GM19463 (cell line): ENCODE data around the gene PCGF3.
"Not testable (repeated sequence)": the region's sequence is repeated elsewhere in the genome, so short reads cannot be mapped to it uniquely, and the experiment has no call there.

Source experiments
- ATAC-seq: cut with Tn5 transposase; IDR thresholded peaks from one replicate; pipeline ENCODE4 v1.9.1; 2021; ENCODE audit warnings: mild to moderate bottlenecking, moderate library complexity; ENCODE audit not compliant: unreplicated experiment

The PCGF3 gene

GRCh38 chr4:776743-777441, 71.3 kb downstream of the PCGF3 start:
- no peak for ATAC-seq

DNA sequence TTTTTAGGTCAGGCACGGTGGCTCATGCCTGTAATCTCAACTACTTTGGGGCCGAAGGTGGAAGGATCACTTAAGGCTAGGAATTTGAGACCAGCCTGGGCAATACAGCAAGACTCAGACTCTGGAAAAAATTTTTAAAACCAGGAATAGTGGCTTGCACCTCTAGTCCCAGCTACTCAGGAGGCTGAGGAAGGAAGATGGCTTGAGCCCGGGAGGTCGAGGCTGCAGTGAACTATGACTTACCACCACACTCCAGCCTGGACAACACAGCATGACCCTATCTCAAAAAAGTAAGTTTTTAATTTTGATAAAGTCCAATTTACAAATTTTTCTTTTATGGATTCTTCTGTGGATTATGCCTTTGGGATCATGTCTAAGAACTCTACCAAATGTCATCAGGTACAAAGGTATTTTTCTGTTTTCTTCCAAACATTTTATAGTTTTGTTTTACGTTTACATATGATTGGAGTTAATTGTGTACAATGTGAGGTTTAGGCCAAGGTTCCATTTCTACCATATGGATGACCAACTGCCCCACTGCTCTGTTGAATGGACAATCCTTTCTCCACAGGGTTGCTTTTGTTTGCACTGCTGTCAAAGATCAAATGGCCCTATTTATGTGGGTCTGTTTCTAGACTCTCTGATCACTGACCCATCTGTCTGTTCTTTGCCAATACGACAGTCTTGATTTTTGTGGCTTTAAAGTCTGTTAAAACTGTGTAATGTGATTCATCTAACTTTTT, 72.1 kb downstream of the PCGF3 start:
- no peak for ATAC-seq

GRCh38 chr4:779555-779954, 73.9 kb downstream of the PCGF3 start:
- no peak for ATAC-seq

DNA sequence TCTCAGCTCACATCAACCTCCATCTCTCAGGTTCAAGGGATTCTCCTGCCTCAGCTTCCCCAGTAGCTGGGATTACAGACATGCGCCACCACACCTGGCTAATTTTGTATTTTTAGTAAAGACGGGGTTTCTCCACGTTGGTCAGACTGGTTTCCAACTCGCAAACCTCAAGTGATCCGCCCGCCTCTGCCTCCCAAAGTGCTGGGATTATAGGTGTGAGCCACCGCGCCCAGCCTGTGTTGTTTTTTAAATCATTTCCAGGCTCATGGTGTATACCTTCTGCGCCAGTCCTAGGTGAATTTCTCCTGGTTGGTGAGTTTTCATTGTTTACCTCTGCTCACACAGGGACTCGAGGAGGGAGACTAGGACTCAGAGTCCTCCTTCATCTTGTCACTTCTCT, 74.6 kb downstream of the PCGF3 start:
- ATAC-seq: not testable (repeated sequence)

DNA sequence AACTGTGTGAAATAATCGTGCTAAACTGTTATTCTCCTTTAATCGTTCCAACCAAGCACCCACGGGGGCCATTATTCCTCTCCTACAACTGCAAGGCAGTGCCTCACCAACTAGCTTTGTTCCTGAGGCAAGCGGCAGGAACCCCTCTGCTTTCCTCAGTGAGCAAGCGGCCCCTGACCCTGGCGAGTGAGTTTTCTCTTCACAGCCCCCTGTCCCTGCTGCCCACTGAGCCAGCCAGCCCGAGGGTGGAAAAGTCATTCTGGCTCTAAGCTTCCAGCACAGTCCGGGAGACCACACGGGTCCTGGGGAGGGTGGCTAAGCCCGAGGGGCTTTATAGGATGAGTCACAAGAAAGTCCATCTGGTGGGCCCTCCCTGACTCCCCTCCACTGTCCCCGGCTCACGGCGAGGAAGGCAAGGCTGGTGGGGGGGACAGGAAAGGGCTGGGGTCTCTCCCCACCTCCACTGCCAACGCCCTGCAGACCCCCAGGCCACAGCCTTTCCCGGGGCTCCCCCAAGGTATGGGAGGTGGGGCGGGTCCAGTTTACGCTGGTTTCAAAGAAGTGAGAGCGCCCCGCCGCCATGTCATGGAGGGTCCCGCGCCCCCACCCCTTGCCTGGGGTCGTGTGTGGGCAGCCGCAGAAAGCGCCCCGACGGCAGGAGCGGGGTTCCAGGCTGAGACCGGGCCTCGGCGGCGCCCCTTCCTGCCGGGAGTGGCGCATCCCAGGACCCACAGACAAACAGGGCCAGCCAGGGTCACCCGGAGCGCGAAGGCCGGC, 75.3 kb downstream of the PCGF3 start:
- no peak for ATAC-seq

DNA sequence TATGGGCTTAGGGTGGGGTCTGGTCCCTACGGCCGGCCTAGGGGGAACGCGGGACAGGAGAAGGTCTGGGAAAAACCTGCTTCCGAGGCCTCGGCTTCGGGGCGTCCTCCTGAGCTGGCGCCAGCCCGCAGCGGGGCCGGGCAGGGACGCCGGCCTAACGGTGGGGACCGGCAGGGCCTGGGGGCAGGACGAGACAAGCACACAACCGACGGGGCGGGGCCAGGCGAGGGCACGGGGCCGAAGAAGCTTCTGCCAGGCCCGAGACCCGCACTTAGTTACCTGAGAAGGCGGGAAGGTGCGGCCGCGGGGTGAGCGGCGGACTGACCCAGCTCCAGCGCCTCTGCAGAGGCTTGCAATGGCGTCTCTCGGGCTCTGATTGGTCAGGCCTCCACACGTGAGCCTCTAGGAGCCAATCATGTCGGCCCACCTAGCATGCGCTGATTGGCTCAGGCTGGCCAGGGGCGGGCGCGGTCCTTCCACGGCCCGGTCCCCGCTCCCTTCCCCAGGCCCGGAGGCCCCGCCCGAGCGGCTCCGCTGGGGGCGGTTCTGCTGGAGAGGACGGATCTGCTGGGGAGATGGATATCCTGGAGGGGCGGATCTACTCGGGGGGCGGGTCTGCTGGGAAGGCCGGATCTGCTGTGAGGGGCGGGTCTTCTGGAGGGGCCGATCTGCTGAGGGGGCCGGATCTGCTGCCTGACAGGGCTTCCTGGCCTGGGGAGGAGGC, 76.0 kb downstream of the PCGF3 start:
- peak; percentile 94 for ATAC-seq

GRCh38 chr4:784401-785331, 79.0 kb downstream of the PCGF3 start:
- no peak for ATAC-seq

- no peak for ATAC-seq
Observed at GRCh38 chr4:785332-786073, 79.9 kb downstream of the PCGF3 start.

GRCh38 chr4:786074-786741, 80.6 kb downstream of the PCGF3 start:
- ATAC-seq: no peak

- ATAC-seq: no peak
Observed at GRCh38 chr4:786861-787300, 81.2 kb downstream of the PCGF3 start.

DNA sequence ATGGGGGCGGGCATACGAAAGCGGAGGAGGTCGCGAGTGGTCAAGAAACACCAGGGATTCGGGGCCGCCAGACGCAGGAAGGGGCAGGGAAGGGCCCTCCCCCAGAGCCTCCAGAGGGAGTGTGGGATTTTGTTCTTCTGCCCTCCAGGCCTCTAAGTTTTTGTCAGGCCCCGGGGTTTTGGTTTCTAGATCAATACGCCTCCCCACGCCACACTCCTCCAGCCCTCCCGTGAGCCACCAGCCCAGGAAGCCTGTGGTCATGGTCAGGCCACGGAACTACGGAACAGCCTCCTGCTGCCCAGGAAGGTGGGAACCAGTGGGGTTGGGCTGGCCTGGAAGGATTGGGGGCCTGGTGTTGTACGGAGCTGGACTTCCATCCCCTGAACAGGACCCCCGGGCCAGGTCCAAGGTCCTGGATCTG, 81.9 kb downstream of the PCGF3 start:
- no peak for ATAC-seq

DNA sequence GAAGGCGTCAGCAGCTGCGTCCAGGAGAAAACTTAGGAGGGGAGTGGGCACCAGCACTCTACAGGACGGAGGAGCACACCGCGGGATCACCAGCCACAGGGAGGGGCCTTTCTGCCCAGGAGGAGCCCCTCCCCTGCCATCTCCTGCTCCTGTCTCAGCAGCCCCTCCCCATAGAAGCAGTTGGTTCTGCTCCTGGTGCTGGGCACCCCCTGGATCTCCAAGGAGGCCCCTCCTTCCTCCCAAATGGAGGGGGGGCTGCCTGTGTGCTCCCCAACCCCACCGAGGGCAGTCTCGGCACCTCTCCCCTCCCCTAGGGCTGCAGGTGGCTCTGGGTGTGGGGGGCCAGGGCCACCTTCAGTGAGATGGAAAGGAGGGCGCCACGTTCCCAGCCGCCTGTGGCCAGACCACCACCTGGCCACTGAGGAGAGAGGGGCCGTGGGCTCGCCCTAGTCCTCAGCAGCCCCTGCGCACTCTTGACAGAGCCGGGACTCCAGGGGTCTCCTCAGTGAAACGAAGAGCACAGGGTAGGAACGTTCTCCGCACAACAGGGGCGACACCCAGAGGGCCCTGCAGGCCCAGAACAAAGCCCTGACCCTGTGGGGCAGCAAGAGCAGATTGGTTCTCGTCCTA, 82.5 kb downstream of the PCGF3 start:
- no peak for ATAC-seq

DNA sequence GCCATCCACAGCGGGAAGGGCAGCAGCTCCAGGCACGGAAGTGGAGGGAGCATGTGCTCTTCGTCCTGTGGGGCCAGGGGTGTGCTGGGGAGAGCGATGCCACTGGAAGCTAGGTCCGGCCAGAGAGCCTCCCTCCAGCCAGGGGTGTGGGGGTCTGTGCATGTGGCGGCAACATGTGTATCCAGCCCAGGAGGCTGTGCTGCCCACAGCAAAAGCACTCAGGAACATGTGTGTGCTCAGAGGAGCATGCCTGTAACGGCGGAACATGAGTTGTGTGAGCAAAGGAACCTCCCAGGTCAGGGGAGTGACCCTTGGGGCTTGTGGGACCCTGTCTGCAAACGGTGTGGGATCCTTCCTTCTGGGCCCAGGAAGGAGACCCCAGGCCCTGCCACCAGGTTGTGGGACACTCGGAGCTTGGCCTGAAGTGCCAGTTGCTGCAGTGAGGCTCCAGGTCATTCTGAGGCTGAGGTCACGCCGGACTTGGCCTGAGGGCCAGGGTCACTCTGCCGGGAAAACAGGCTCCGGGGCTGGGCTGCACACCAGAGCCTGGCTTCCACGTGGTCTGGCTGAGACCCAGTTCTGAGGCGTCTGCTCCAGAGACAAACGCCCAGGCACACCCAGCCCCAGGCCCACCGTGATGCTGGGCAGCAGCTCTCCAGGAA, 83.1 kb downstream of the PCGF3 start:
- ATAC-seq: no peak

GRCh38 chr4:789571-790465, 84.2 kb downstream of the PCGF3 start:
- no peak for ATAC-seq

DNA sequence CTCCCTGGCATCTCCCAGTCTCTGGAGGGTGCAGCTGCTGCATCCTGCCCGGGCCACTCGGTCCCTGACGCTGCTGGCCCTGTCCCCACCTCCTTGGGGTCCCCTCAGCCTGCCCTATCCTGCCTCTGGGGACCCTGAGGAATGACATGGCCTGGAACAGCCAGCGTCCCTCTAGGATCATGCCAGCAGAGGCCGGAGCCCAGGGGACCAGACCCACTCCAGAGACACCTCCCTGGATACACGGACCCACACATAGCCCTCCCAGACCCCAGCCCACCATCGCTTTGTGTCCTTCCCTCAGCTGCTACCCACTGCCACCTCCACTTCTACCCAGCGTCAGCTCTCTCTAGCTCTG, 84.8 kb downstream of the PCGF3 start:
- ATAC-seq: no peak

- no peak for ATAC-seq
Observed at GRCh38 chr4:791252-791897, 85.7 kb downstream of the PCGF3 start.
